Measurements from ENCODE around the gene SGCE. TPM values are rescaled to one million over a fixed set of nuclear protein-coding genes. Genes with fewer than 3 reads are reported as not detected.

SGCE gene
- total RNA-seq, 1 donor from 2014 or later: 169 TPM

- Histone ChIP-seq H3K79me2 (ENCODE audit: low read depth) (no peaks in the 10 kb centered on the region), H3K36me3 (no peaks in the 10 kb centered on the region), H2AFZ (replicated peaks) (no peak overlapping the region), H3F3A (ENCODE audit: low read depth) (no peaks in the 10 kb centered on the region), H3K4me2 (no peak overlapping the region), H3K4me3 (no peak overlapping the region), H4K20me1 (ENCODE audit: low read depth) (no peaks in the 10 kb centered on the region), H3K9me3 (ENCODE audit: low read depth) (no peaks in the 10 kb centered on the region), H3K4me1 (peaks cover 6% of the 10 kb centered on the region), H3K27me3 (no peaks in the 10 kb centered on the region), H3K9ac (no peak overlapping the region), H3K27ac (no peak overlapping the region)
- Mint-ChIP-seq H3K4me3 (no peak overlapping the region), H3K36me3 (peaks cover 1% of the 10 kb centered on the region), H3K9me3 (no peaks in the 10 kb centered on the region), H3K4me1 (peaks cover 2% of the 10 kb centered on the region), H3K27me3 (ENCODE audit: insufficient read depth, low read depth) (no peaks in the 10 kb centered on the region), H3K27ac (no peak overlapping the region)
- no peak for TF ChIP-seq CTCF (IDR thresholded peaks at IDR 0.05)
- TF ChIP-seq EZH2 (IDR thresholded peaks at IDR 0.05): no peak
- no peak for DNase-seq (ENCODE audit: low spot score)
Observed at GRCh38 chr7:94679358-94679757, 23.4 kb upstream of the SGCE start.

- H3K9me3 Mint-ChIP-seq: no peaks in the 10 kb centered on the region
- Histone ChIP-seq H3K9ac (no peak overlapping the region), H4K20me1 (ENCODE audit: low read depth) (no peaks in the 10 kb centered on the region), H3K27me3 (no peaks in the 10 kb centered on the region), H3K4me1 (peaks cover 6% of the 10 kb centered on the region), H3K4me2 (no peak overlapping the region), H3K9me3 (ENCODE audit: low read depth) (no peaks in the 10 kb centered on the region), H3K4me3 (no peak overlapping the region), H3F3A (ENCODE audit: low read depth) (no peaks in the 10 kb centered on the region), H3K27ac (no peak overlapping the region), H3K36me3 (no peaks in the 10 kb centered on the region), H3K79me2 (ENCODE audit: low read depth) (no peaks in the 10 kb centered on the region), H2AFZ (replicated peaks) (no peak overlapping the region)
- peaks cover 2% of the 10 kb centered on the region for H3K4me1 Mint-ChIP-seq
- no peaks in the 10 kb centered on the region for H3K36me3 Mint-ChIP-seq
- TF ChIP-seq EZH2phosphoT487 (IDR thresholded peaks at IDR 0.05): no peak
- no peak for TF ChIP-seq EZH2 (IDR thresholded peaks at IDR 0.05)
- TF ChIP-seq CTCF (IDR thresholded peaks at IDR 0.05): no peak
- DNase-seq (ENCODE audit: low spot score): no peak
- no peak overlapping the region for H3K27ac Mint-ChIP-seq
- H3K4me3 Mint-ChIP-seq: no peak overlapping the region
- no peaks in the 10 kb centered on the region for H3K27me3 Mint-ChIP-seq (ENCODE audit: insufficient read depth, low read depth)
Observed at GRCh38 chr7:94676431-94676830, 20.5 kb upstream of the SGCE start.

- DNase-seq (ENCODE audit: low spot score): no peak
- Histone ChIP-seq H3K4me3 (no peak overlapping the region), H3K27me3 (no peaks in the 10 kb centered on the region), H3K9me3 (ENCODE audit: low read depth) (no peaks in the 10 kb centered on the region), H3K4me1 (peaks cover 6% of the 10 kb centered on the region), H3K79me2 (ENCODE audit: low read depth) (no peaks in the 10 kb centered on the region), H3K4me2 (no peak overlapping the region), H3F3A (ENCODE audit: low read depth) (peaks cover 2% of the 10 kb centered on the region), H3K27ac (no peak overlapping the region), H2AFZ (replicated peaks) (no peak overlapping the region), H4K20me1 (ENCODE audit: low read depth) (no peaks in the 10 kb centered on the region), H3K9ac (no peak overlapping the region), H3K36me3 (no peaks in the 10 kb centered on the region)
- Mint-ChIP-seq H3K27me3 (ENCODE audit: insufficient read depth, low read depth) (no peaks in the 10 kb centered on the region), H3K4me1 (peaks cover 2% of the 10 kb centered on the region), H3K9me3 (no peaks in the 10 kb centered on the region), H3K27ac (no peak overlapping the region), H3K36me3 (no peaks in the 10 kb centered on the region), H3K4me3 (no peak overlapping the region)
- TF ChIP-seq EZH2phosphoT487 (IDR thresholded peaks at IDR 0.05): no peak
- no peak for TF ChIP-seq CTCF (IDR thresholded peaks at IDR 0.05)
- no peak for TF ChIP-seq EZH2 (IDR thresholded peaks at IDR 0.05)
Observed at GRCh38 chr7:94675356-94675755, 19.4 kb upstream of the SGCE start.

Measured in neural progenitor cell (in vitro differentiated cells).